NCI-H2107 treated with DMSO at 0.1 percent for 48 hours (cell line): ENCODE results near the gene RACK1.

Experiments used
- DNase-seq: peaks from one replicate; lab custom pipeline; 2025; ENCODE audit not compliant: unreplicated experiment; lab: John Stamatoyannopoulos, UW

Gene RACK1

DNA sequence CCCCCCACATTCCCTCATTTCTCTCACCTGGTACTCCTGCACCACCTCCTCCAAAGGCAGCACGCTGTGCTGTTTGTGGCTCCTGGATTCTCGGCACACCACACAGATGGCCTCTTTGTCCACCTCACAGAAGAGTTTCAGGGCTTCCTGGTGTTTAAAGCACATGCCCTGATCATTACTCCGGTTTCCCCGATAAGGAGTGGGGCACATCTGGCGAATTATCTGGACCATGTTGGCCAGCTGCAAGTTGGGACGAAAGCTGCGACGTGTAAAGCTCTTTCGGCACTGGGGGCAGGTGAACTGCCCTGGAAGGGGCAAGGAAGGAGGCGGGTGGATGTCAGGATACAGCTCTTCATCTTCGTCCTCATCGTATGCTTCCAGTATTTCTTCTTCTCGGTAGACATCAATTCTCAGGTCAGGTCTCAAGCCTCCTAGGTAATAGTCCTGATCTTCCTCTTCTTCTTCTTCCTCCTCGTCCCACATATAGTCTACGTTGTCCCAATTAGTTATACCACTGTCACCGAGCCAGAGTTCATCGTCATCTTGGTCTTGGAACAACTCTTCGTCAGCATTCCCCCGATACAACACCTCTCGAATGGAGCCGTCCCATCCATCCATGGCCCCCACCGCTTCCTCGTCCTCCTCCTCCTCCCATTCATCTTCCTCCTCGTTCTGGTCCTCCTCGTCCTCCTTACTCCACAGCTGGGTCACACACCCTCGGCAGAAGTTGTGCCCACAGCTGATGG lies 16.4 kb upstream of the RACK1 start:
- DNase-seq: no peak

DNA sequence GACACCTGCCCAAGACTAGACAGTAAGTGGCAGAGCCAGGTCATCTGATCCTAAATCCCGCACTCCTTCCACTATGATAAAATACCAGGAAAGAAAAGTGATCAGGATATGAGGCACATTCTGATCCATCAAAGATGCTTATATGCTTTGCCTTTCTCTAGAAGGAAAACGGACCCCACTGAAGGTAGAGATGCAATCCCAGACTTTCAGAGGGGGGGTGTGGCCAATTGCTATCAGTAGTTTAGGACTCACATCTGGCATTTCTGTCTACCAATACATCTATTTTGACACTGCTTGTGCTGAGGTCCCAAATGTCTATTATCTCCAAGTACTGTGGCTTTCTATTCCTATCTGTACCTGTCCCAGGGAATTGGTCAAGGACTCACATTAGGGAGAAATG lies 15.6 kb upstream of the RACK1 start:
- DNase-seq: no peak

DNA sequence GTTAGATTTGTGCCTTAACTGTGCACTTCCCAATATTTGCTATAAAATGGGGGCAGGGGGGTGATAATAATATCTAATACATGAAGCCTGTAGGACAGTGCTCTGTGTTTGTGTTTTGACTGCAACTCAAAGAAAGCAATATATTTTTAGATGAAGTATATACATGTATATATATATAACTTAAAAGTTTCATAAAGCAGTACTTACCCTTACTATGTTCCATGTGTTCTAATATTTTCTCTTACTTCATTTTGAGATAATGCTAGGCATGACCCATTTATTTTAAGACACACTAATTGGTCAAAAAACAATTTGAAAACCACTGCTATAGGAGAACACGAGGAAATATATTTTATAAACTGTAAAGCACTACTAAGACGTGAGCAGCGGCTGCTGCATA lies 14.9 kb upstream of the RACK1 start:
- DNase-seq: no peak

DNA sequence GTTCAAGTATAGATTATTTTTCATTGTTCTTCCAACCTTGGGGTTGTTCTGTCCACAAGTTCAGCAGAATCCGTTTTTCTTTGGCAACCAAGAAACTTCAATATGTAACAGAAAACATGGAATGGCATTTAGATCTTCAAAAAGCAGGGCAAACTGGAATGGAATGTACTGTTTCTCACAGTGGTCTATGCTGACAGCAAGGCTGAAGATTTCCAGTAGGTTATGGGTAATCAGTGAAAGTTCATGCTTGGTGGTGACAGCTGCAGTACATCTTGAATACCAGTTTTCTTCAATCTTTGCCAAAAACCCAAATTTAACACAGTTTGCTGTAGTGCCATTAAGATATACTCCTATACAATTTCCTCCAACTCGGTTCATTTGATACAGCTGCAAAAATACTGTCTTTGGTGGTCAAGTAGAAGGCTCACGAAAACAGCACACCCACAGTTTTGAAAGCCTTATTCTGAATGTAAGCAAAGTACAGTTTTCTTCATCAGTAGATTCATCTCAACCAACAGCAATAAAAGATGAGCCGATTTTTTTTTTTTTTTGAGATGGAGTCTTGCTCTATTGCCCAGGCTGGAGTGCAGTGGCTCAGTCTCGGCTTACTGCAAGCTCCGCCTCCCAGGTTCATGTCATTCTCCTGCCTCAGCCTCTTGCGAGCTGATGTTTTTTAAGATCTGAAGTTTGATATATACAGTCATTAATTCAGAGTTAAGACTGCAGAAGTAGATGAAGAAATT lies 12.3 kb upstream of the RACK1 start:
- DNase-seq: no peak

DNA sequence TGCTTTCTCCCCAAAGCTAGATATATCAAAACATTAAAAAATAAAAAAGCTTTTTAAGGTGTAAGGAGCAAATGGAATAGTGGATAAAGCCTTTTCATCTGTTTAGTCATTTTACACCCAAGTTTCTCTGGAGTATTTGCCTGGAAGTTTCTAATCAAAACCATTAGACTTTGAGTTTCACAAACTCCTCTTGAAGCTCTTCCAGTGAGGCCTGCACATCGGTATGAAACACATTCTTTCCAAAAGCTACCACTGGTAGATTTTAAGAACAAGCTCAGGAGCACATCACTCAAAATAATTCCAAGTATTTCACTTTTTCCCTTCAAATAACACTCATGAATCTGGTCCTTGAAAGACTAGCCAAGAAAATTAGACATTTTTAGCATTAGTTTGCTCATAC lies 11.6 kb upstream of the RACK1 start:
- DNase-seq: no peak

DNA sequence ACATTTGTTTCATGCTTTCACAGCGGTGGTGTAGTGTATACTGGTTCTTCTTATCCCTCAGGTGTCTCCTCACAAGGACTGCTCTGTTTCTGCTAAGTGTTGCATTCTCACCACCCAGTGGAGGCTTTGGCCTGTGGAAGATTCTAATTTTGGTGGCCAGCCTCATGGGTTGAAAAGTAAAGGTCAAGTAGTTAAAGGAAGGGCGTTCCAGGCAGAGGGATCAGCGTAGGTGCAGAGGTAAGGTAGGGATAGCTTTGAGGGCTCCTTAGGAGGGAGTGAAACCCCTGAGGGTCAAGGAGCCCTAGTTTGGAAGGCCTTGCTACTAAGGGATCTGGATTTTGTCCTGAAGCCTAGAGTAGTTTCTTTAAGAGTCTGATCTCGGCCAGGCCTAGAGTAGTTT lies 4.6 kb upstream of the RACK1 start:
- DNase-seq: no peak

DNA sequence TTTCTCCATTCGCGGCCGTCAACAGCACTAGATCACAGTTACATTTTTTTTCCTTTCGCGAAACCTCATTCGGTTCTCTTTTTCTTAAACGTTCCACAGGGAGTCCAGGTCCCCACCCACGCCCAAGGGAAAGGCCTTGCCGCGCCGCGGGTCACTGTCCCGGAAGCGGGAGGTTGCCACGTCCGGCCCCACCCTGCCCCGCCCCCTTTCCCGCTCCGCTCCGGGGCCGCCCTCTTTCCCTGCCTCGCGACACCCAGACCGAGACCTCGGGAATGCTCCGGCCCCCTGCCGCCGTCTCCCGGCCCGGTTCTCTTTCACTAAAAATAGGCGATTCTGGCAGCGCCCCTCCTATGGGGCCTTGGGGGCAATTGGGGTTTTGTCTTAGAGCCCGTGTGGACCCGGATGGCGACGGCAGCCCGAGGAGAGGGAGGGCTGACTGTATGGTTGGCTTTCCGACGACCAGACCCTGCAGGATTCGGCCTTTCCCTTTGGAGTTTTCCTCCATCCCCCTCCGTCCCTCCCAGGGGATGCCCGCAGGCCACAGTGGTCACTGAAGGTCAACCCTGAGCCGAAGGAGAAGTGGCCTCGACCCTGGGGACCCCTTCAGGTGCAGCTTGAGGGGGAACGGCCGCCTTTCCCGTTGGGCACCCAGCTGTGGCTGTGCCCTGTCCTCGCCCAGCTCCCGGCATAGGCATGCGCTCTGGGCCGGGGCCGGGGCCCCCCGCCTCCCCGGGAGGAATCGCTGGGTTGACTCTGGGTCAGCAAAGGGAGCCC lies 2.8 kb upstream of the RACK1 start:
- no peak for DNase-seq

DNA sequence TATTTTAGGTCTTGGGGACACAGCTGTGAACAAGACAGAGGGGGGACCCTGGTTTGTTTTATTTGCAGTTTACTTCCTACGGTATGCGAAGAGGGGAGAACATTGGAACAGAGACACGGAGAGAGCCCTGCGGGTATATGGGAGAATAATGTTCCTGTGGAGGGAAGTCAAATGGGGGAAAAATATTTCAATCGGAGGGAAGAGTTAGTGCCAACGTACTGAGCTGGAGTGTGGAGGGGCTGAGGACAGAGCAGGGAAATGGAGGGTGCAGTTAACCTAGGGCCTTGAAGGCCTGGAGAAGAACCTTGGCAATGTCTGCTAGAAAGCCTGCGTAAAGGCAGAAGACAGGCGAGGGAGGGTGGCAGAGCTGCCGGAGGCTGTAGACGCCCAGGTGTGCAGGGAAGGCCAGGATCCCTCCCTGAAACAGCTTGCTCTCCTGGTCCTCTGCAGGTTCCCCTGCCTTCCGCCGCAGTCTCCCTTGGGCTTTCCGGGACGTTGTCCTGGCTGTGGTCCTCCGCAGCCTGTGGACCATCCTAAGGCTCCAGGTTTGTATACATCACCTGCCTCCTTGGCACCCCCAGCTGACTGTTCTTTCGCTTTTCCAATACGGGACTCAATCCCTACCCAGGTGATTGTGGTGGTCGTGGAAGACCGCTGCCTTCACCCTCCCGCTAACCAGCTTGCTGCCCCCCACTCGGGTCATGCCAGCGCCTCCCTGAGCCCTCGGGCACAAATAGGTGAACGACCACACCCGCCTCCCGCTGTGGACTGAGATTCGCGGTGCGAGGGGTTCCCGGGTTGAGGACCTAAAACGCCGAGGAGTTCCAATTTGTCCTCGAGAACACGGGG lies 1.9 kb upstream of the RACK1 start:
- DNase-seq: no peak

DNA sequence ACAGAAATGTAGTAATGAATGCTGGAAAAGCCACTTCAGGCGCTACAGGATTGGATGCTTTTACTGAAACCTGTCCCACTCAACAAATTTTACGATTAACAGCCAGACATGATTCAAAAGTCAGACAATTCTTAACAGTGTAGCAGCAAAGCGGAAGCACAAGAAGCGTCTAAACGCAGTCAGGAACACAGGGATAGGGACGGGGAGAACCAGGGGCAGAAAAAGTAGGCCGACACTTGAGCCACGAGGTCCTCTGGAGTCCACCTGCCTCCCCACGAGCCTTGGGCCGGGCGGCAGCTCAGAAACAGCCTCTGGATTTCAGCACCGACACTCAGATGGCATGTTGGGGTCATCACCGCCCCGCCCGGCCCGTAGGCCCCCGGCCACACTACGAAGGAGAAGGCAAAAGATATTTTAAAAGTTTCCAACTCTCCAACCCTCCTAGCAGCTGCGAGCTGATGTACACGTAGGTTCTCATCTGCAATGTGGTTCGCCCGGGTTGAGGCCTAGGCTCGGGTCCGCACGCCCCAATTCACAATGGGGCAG lies 615 bp downstream of the RACK1 start:
- no peak for DNase-seq

DNA sequence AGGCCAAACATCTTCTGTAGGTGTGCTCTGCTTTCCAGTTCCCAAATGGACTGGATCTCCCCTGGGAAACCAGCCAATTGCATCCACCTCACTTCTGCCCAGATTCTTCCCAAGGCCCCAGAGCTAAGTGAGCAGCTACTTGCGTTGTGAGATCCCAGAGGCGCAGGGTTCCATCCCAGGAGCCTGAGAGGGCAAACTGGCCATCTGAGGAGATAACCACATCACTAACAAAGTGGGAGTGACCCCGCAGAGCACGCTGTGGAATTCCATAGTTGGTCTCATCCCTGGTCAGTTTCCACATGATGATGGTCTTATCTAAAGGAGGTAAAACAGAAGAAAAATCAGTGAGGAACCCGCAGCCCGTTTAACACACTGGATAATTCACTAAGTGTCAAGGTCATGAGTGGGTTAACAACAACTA lies 1.7 kb downstream of the RACK1 start:
- DNase-seq: no peak

DNA sequence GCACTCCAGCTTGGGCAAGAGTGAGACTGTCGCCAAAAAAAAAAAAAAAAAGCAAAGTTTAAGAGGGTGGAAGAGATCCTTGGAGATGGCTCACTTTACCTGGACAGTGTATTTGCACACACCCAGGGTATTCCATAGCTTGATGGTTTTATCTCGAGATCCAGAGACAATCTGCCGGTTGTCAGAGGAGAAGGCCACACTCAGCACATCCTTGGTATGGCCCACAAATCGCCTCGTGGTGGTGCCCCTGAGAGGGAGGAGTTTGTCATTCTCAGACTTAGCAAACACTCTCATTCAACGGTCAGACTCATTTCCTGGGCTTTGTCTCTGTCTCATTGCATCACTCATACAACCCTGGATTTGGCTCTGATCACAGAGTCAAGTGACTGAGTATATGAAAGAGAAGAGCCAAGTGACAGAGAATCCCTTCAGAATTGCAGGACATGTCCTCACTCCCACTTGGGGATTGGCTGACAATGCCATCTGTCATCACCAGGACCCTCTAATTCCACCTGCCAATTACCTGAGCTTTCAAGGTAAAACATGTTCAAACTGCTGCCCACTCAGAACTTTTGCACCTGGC lies 2.2 kb downstream of the RACK1 start:
- DNase-seq: no peak

DNA sequence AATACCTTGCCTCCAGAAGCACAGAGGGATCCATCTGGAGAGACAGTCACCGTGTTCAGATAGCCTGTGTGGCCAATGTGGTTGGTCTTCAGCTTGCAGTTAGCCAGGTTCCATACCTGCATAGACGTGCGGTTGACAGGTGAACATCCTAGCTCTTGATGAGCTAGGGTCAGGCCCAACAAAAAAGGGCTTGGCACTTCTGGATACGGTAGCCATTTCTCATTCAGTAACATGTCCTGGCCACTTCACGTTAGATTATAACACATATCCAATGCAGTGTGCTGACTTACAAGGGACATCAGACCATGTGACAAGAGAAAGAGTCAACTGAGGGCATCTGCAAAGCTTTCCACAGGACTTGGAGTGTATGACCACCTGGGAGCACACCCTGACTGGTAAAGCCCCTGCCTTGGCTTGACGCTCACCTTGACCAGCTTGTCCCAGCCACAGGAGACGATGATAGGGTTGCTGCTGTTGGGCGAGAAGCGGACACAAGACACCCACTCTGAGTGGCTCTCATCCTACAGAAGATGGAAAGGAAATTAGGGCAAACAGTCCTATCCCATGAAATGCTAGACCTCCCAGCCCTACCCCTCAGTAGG lies 4.5 kb downstream of the RACK1 start:
- no peak for DNase-seq

DNA sequence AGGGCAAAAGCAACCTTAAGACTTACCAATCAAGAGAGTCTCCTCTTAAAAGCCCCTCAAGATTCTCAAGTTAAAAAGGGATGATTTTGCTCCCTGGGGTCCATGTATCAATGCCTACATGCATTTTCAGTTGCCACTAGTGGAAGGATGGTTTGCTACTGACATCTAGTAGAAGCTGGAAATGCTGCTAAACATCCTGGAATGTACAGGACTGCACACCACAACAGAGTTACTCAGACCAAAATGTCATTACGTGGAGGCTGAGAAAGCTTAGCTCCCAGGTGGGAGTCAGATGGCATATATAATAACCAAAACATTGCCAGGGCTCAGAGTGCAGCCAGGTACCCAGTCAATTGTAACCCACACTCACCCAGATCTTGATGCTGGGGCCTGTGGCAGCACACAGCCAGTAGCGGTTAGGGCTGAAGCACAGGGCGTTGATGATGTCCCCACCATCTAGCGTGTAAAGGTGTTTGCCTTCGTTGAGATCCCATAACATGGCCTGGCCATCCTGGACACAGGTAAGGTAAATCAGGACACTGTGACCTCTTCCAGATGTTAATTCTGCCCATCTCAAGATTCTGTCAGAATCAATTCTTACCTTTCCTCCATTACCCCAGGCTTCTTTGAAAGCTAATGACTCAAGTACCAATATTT lies 5.8 kb downstream of the RACK1 start:
- DNase-seq: no peak

DNA sequence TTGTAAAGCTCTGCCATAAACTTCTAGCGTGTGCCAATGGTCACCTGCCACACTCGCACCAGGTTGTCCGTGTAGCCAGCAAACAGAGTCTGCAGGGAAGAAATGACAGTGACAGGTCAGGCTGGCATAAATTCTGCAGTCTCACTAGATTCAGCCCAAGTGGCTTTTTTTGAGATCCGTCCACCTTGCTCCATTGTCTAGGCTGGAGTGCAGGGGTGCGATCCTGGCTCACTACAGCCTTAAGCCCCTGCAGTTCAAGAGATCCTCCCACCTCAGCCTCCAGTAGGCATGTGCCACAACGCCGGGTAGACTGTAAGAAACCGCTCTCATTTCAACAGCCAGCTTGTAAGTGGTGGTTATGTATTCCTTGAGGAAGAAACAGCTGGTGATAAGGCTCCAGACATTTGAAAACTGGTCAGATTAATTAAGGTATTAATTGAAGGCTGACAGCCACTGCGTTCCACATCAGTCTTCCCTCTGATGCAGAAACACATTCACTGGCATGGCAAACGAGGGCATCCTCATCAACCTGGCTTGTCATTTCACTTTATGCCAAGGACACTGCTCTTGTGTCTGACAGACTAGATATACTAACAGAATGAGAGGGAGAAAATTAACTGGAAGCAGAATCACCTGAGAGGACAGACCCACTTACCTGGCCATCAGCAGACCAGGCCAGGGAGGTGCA lies 6.6 kb downstream of the RACK1 start:
- no peak for DNase-seq

DNA sequence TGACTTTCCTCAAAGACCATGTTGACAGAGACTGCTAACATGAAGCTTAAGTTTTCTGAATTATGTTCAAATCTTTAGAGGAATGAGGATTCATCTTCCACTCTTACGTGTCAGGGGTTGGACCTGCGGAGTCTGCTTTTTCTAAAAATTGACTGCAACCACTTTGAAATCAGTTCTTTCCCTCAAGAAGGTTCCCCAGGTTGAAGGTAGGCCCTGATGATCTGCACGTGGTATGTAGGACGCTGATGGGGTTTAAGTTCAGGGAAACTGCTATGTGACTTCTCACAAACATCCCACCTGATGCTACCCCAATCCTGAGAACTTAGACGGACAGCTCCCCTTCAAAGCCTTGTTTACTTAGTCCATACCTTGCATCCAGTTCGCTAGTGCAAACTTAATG lies 7.2 kb downstream of the RACK1 start:
- no peak for DNase-seq

DNA sequence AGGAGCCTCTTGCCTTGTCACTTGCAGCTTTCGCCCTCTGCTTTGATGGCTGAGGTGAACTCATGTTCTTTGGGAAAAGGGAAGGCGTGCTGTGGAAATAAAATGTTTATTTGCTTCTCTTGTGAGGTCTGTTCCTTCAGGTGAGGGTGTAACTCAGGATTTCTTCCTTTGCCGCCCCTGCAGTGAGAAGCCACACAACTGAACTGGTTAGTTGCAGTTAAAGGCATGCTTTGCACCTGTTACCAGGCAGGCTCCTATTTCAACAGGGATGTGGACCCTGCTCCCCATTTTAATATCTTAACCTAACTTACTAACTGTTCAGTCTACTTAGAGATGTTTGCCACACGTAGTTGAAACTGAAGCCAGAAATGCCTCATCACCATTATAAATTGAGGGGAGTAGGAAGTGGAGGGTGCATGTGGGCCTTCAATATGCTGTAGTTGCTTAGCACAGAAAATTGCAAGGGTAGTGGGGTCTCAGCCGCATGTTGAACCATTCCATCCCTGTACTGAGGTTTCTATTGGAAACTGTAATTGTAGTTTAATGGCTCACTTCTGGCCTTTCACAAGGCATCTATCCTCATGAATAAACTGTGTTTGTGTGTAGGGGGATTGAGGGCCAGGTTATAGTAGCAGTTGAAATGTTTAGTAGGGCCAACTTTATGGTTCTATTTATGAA lies 7.9 kb downstream of the RACK1 start:
- no peak for DNase-seq

DNA sequence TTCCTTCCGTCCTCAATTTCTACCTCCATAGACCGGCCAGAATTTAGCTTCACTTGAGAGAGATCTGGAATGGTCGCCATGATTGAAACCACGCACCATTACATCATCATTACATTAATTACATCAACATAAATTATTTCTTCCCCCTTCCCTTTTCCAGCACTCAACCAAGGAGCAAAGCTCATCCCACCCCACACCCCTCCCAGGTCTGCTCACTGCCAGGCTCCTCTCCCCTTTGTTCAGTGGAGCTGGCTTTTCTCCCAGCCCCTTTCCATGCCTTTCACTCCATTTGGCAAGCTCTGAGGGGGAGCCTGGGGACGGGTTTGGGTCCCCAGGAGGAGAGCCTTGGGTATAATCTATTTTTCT lies 8.4 kb downstream of the RACK1 start:
- DNase-seq: no peak
